ENCODE measurements around the gene DACT2.

The DACT2 gene

DNA sequence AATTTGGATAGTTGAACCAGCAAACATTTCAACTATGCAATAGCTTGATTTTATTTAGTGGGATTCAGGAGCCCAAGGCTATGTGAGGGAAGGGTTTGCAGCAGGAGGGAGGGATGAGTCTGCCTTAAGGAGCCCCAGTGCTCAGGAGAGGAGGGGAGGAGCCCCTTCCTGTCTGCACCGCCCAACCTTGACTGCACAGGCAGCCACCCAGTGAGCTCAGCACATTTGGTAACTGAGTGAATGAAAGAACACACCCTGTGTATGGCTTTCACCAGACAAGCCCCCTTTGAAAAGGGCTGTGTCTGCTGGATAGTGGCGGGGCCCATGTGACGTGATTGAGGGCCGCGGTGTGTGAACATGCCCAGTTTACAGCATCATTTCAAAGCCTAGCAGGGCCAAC, 17.0 kb downstream of the DACT2 start:
- no peak overlapping the region for H3K4me3 Mint-ChIP-seq
- no peak for ATAC-seq (replicated peaks; ENCODE audit: extremely low read depth, poor library complexity, severe bottlenecking)
- no peaks in the 10 kb centered on the region for H3K9me3 Mint-ChIP-seq
- DNase-seq (ENCODE audit: low spot score in 2 of 2) = no peak
- H3K27me3 Mint-ChIP-seq = peaks cover 35% of the 10 kb centered on the region
- no peak overlapping the region for H3K27ac Mint-ChIP-seq (ENCODE audit: low read depth)
- H3K36me3 Mint-ChIP-seq (ENCODE audit: insufficient read depth) = no peaks in the 10 kb centered on the region
- no peaks in the 10 kb centered on the region for H3K4me1 Mint-ChIP-seq

DNA sequence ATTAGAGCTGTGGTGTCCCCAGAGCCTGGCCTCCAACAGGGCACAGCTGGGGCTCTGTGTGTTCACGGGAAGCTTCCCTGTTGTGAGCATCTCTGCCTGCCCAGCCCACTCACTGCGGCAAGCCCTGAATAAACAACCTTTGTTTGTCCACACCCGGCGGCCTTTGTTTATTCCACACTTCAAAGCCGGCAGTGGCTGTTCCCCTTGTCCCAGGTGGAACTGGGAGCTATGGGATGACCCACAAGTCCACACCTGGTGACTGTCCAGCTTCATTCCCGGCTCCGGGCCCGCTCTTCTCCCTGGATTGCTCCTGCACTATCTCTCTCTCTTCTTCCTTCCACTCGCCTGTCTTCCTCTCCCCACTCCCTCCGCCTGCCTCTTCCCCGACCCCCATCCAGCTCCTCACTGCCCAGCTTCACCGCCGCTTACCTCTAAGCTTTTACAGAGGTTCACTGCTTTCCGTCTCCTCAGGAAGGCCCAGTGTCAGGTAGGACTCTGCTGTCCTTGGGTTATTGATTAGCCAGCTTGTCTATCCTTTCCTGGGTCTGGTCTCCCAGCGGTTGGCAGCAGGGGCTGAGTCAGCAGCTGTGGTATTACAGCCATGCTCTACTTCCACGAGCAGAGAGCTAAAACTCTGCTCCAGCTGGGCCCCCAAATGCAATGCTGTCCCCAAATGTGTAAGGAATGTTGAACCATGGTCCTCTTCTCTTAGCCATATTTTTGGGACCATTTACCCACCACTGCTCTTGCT, 17.8 kb downstream of the DACT2 start:
- Mint-ChIP-seq H3K9me3 (no peaks in the 10 kb centered on the region), H3K36me3 (ENCODE audit: insufficient read depth) (no peaks in the 10 kb centered on the region), H3K4me1 (no peaks in the 10 kb centered on the region), H3K27ac (ENCODE audit: low read depth) (no peak overlapping the region), H3K4me3 (no peak overlapping the region), H3K27me3 (peaks cover 38% of the 10 kb centered on the region)
- no peak for DNase-seq (ENCODE audit: low spot score in 2 of 2)
- no peak for ATAC-seq (replicated peaks; ENCODE audit: extremely low read depth, poor library complexity, severe bottlenecking)

DNA sequence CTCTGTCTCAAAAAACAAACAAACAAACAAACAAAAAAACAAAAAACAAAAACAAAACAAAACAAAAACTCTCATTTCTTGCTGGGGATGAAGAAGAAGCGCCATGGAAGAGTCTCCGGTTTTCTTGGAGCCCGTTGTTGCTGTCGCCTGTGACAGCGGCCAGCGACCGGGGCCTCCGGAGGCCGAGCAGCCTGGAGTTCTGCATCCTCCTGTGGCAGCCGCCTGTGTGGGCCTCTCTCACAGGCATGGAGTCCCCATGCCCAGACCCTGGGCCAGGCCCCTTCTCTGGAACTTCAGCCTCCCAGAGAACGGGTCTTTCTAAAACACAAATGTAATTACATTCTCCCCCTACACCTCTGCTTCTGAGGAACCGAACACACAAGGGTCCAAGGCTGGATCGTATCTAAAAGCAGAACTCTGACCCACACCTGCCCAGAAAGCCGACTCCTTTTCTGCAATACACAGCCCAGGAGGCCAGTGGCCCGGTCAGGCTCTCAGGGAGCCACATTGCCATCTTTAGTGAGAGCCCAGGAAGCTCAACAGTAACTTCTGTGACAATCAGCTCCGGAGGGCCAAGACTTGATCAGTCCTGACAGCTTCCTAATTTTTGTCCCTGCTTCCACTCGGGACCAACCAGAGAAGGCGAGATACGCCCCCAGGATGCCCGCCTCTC, 18.5 kb downstream of the DACT2 start:
- DNase-seq (ENCODE audit: low spot score in 2 of 2) (no peak), ATAC-seq (replicated peaks; ENCODE audit: extremely low read depth, poor library complexity, severe bottlenecking) (no peak)
- peaks cover 32% of the 10 kb centered on the region for H3K27me3 Mint-ChIP-seq
- no peaks in the 10 kb centered on the region for H3K4me1 Mint-ChIP-seq
- no peak overlapping the region for H3K27ac Mint-ChIP-seq (ENCODE audit: low read depth)
- no peaks in the 10 kb centered on the region for H3K36me3 Mint-ChIP-seq (ENCODE audit: insufficient read depth)
- H3K4me3 Mint-ChIP-seq = no peak overlapping the region
- no peaks in the 10 kb centered on the region for H3K9me3 Mint-ChIP-seq

DNA sequence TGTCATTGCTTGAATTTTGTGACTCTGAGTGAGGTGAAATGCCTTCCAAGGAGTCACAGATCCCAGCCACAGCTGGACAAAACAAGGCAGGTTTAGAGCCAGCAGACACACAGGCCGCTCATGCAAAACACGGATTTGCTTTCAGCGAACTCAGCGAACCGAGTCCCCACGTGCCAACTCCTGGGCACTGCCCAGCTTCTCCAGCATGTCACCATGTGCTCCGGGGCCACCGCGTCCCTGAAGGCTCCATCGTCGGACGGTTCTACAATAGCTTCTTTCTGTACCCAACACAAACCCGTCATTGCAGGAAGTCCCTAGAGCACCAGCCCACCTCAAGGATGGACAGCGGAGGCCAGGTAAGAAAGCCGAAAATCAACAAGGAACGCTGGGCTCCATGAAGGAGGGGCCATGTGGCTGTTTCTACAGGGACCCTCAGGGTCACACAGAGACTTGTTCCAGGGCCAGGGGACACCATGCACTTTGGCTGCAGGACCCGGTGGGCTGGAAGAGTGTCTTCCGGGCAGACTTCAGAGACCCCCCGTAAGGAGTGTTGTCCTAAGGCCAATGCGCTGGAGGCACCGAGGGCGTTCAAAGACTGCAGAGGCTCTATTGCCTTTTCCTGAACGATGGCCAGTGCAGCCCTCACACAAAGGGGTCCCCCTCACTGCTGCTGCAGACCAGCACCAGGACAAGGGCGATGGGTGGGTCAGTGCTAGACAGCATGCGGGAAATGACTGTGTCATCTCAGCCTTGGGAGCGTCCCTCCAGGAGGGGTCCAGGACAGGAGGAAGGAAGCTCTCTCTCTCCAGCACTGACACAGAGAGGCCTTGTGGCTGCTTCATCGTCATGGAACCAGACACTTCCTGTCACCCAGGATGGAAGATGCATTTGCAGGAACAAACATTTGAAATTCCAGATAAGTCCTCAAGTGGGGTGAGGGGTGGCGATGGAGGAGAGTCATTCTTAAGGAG, 19.8 kb downstream of the DACT2 start:
- Mint-ChIP-seq H3K27ac (ENCODE audit: low read depth) (no peak overlapping the region), H3K27me3 (peaks cover 40% of the 10 kb centered on the region), H3K9me3 (no peaks in the 10 kb centered on the region), H3K36me3 (ENCODE audit: insufficient read depth) (no peaks in the 10 kb centered on the region), H3K4me3 (no peak overlapping the region), H3K4me1 (no peaks in the 10 kb centered on the region)
- DNase-seq (ENCODE audit: low spot score in 2 of 2) (no peak), ATAC-seq (replicated peaks; ENCODE audit: extremely low read depth, poor library complexity, severe bottlenecking) (no peak)

DNA sequence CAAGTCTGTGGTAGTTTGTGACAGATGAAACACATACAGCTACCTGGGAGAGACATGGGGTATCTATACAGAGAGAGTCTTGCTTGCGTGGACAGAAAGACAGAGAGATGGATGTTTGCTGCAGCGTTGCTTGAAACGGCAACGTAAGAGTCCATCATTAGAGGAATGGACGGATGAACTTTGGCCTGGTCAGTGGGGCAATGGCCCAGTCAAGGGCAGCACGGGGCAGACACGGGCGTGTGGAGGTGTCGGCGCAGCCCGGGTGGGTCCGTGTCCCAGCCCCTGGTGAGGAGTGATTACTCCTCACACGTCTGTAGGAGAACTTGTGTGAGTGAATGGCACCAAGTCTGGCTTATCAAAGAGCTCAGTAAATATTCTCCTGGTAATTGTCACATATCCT, 21.9 kb downstream of the DACT2 start:
- ATAC-seq (replicated peaks; ENCODE audit: extremely low read depth, poor library complexity, severe bottlenecking) (no peak), DNase-seq (ENCODE audit: low spot score in 2 of 2) (no peak)
- Mint-ChIP-seq H3K27ac (ENCODE audit: low read depth) (no peak overlapping the region), H3K4me1 (no peaks in the 10 kb centered on the region), H3K36me3 (ENCODE audit: insufficient read depth) (no peaks in the 10 kb centered on the region), H3K27me3 (peaks cover 37% of the 10 kb centered on the region), H3K9me3 (no peaks in the 10 kb centered on the region), H3K4me3 (no peak overlapping the region)

DNA sequence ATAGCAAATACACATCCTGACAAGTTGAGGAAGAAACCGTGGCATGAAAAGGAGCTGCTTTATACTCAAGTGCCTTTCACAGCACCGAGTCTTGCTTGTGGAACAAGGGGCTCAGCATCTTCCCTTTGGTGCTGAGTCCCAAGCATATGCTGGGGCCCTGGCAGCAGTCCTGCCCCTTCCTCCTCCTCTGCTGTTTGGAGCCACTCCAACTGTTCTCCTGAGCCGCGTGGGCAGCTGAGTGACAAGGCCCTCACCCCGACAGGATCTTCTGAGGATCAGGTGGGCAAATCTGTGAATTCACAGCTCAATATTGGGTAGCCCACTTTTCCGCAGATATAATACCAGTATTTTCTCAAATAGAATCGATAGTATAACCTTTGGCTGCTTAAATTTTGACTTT, 24.7 kb downstream of the DACT2 start:
- DNase-seq (ENCODE audit: low spot score in 2 of 2) = no peak
- Mint-ChIP-seq H3K9me3 (no peaks in the 10 kb centered on the region), H3K27me3 (peaks cover 27% of the 10 kb centered on the region), H3K4me1 (no peaks in the 10 kb centered on the region), H3K36me3 (ENCODE audit: insufficient read depth) (no peaks in the 10 kb centered on the region), H3K4me3 (no peak overlapping the region), H3K27ac (ENCODE audit: low read depth) (no peak overlapping the region)
- no peak for ATAC-seq (replicated peaks; ENCODE audit: extremely low read depth, poor library complexity, severe bottlenecking)

DNA sequence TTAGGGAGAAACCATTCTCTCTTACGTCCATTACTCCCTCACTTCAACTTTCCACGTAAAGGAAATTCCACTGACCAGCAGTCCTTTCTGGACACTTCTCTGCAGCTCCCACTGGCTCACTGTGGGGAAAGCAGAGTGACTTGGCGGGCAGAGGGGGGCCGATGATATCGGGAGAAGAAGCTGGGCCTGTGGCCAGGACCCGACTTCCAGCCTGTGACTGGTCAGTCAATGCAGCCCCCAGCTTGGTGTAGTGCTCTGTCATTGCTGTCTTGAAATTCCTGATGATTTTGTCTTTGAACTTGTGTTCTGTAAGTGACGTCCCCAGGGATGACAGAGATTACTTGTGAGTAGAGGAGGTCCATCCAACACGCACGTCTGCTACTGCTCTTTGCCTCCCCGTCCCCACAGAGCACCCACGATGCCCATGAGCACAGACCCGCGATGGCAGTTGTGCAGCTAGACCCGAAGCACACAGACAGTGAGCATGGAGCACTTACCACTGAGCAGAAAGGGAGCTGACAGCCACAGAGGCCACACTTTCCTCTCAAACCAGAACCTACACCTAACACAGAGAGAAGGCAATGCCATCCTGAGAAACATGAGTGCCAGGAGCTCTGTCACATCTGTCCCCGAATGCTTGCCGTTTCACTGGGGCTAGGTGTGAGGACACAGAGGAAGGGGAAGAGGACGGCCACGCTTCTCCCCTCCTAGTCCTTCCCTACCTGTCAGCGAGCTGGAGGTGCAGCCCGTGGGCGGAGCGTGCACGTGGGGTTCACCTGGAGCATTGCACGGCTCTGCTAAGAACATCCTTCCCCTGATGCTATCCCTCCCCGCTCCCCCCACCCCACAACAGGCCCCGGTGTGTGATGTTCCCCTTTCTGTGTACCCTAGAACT, 25.7 kb downstream of the DACT2 start:
- Mint-ChIP-seq H3K27ac (ENCODE audit: low read depth) (no peak overlapping the region), H3K9me3 (no peaks in the 10 kb centered on the region), H3K27me3 (peaks cover 27% of the 10 kb centered on the region), H3K36me3 (ENCODE audit: insufficient read depth) (no peaks in the 10 kb centered on the region), H3K4me1 (no peaks in the 10 kb centered on the region), H3K4me3 (no peak overlapping the region)
- ATAC-seq (replicated peaks; ENCODE audit: extremely low read depth, poor library complexity, severe bottlenecking) (no peak), DNase-seq (ENCODE audit: low spot score in 2 of 2) (no peak)

DNA sequence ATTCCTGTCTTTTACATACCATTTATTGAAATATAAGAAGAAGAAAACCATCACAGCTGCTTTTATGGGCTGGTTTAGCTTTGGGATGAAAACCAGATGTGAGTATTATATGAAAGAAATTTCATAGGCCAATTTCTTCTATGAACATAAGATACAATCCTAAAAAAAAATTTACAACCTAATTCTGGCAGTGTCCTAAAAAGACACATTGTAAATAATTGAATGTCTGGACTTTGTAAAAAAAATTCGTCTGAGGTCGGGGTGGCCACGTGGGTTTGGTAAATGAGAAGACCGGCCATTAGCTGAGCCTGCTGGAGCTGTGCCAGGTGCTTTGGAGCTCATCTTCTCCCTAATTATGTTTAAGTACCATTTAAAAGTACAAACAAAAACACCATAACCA, 26.8 kb downstream of the DACT2 start:
- Mint-ChIP-seq H3K36me3 (ENCODE audit: insufficient read depth) (no peaks in the 10 kb centered on the region), H3K27ac (ENCODE audit: low read depth) (no peak overlapping the region), H3K4me3 (no peak overlapping the region), H3K9me3 (no peaks in the 10 kb centered on the region), H3K27me3 (peaks cover 24% of the 10 kb centered on the region), H3K4me1 (no peaks in the 10 kb centered on the region)
- DNase-seq (ENCODE audit: low spot score in 2 of 2) (no peak), ATAC-seq (replicated peaks; ENCODE audit: extremely low read depth, poor library complexity, severe bottlenecking) (no peak)

DNA sequence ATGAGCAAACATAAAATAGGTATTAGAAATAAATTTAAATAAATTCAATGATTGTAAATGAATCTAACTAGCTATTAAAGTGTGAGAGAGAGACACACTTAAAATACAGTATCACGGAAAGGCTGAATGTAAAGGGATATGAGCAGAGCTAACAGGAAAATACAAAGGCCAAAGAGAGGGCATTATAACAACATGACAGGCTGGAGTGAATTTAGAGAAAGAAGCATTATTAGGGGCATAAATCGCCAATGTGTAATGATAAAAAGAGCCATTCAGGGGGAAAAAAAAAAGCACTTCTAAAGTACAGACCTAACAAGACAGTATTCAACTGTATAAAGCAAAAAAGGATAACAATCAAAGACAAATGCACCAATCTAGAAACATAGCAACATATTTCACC, 28.1 kb downstream of the DACT2 start:
- peaks cover 15% of the 10 kb centered on the region for H3K27me3 Mint-ChIP-seq
- no peaks in the 10 kb centered on the region for H3K9me3 Mint-ChIP-seq
- no peak for DNase-seq (ENCODE audit: low spot score in 2 of 2)
- no peaks in the 10 kb centered on the region for H3K4me1 Mint-ChIP-seq
- ATAC-seq (replicated peaks; ENCODE audit: extremely low read depth, poor library complexity, severe bottlenecking) = no peak
- H3K27ac Mint-ChIP-seq (ENCODE audit: low read depth) = no peak overlapping the region
- H3K4me3 Mint-ChIP-seq = no peak overlapping the region
- no peaks in the 10 kb centered on the region for H3K36me3 Mint-ChIP-seq (ENCODE audit: insufficient read depth)

DNA sequence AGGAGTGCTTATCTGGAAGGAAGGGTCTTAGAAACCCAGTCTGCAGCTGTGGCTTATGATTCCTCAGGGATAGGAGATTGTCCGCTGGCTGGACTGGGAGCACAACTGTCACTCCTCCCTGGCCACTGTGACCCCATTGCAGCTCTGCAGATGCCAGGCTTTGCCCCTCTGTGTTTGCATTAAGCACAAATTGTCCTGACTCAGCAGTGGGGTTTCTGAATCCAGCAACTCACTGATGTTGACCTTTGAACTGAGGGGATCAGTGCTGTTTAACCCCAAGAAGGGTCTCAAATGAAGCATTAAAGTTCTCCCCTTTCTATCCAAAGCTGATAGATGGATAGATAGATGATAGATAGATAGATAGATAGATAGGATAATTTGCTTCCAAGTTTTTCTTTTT, 29.5 kb downstream of the DACT2 start:
- H3K27ac Mint-ChIP-seq (ENCODE audit: low read depth) = no peak overlapping the region
- no peaks in the 10 kb centered on the region for H3K9me3 Mint-ChIP-seq
- no peak for DNase-seq (ENCODE audit: low spot score in 2 of 2)
- H3K36me3 Mint-ChIP-seq (ENCODE audit: insufficient read depth) = no peaks in the 10 kb centered on the region
- ATAC-seq (replicated peaks; ENCODE audit: extremely low read depth, poor library complexity, severe bottlenecking) = no peak
- peaks cover 5% of the 10 kb centered on the region for H3K27me3 Mint-ChIP-seq
- no peak overlapping the region for H3K4me3 Mint-ChIP-seq
- H3K4me1 Mint-ChIP-seq = no peaks in the 10 kb centered on the region

DNA sequence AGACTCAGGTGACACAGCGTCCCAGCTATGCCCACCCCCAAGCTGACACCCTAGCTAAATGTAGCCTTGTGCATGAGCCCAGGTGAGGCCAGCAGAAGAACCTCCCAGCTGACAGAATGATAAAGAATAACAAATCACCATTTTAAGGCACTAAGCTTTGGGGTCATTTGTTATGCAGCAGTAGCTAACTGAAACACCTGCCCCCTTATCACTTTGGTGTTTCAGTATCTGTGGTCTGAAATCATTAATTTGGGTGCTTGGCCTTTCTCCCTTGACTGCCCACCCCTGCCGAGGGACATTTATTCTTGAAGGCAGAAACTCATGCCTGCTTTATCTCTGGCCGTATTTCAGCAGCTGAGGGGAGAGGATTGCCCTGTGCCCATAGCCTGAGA, 30.0 kb downstream of the DACT2 start:
- ATAC-seq (replicated peaks; ENCODE audit: extremely low read depth, poor library complexity, severe bottlenecking) = no peak
- no peak overlapping the region for H3K27ac Mint-ChIP-seq (ENCODE audit: low read depth)
- no peaks in the 10 kb centered on the region for H3K4me1 Mint-ChIP-seq
- H3K4me3 Mint-ChIP-seq = no peak overlapping the region
- no peaks in the 10 kb centered on the region for H3K36me3 Mint-ChIP-seq (ENCODE audit: insufficient read depth)
- no peaks in the 10 kb centered on the region for H3K27me3 Mint-ChIP-seq
- H3K9me3 Mint-ChIP-seq = no peaks in the 10 kb centered on the region
- no peak for DNase-seq (ENCODE audit: low spot score in 2 of 2)

Data from central memory CD8-positive, alpha-beta T cell (primary cell).